Brain pericyte (primary cell): ENCODE measurements around the gene KSR2.
"Not testable (repeated sequence)": the region's sequence is repeated elsewhere in the genome, so short reads cannot be mapped to it uniquely, and the experiment has no call there.

Experiments
- DNase-seq: peaks from one replicate; pipeline ENCODE4 v3.0.0-alpha.2; 2012; ENCODE audit warnings: low read depth, low spot score

KSR2 gene

DNA sequence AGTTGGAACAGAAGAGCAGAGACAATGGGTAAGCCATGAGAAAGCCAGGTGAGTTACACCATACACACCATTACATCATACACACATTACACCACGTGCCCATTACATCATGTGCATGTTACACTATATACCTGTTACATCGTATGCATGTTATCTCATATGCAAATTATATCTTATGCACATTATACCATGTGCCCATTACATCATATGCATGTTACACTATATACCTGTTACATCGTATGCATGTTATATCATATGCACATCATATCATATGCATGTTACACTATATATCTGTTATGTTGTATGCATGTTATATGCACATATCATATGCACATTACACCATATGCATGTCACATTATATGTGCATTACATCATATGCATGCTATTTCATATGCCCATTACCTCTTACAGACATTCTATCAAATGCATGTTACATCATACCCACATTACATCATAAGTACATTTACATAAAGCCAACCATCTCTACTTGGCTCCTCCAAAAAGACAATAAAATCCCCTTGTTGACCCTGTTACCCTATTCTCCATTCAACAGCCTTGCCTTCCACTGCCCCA, 207.2 kb downstream of the KSR2 start:
- no peak for DNase-seq

DNA sequence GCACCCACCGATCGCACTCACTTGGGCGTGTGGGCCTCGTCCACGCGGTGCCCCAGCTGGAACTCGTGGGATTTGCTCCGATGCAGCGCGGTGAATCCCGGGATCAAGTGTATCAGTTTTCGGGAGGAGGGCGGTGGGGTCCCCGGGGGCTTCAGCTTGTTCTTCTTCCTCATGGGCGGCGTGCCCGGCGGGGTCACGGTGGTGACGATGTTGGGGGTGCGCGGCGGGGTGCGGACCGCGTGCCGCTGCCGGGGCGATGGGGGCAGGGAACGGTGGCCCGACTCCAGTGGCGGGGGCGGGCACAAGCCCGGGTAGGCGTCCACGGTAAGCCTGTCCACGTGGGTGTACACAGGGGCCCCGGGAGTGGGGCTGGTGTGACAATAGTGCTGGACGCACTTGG, 207.8 kb downstream of the KSR2 start:
- no peak for DNase-seq

DNA sequence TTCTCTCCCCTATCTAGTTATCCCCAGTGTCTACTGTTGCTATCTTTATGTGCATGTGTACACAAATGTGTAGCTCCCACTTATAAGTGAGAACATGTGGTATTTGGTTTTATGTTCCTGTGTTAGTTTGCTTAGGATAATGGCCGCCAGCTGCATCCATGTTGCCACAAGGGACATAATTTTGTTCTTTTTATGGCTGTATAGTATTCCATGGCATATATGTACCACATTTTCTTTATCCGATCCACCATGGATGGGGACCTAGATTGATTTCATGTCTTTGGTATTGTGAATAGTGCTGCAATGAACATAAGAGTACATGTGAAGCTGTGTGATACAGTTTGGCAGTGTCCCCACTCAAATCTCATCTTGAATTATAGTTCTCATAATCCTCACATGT, 218.1 kb downstream of the KSR2 start:
- no peak for DNase-seq

DNA sequence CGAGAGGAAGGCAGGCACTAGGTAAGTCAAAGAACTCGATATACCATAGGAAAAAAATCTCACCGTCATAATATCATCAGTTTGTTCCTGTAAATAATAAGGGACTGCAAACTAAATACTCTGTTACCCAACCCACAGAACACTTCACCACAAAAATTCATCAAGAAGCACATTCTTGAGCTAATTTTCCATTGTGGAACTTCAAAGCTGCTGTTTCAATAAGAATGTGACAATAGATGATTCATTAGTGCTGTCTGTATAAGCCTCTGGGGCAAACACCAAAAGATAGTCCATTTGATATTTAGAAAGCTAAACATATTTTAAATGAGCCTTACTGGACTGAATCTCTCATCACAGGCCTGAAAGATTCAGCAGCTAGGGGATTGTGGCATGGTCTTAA, 219.4 kb downstream of the KSR2 start:
- no peak for DNase-seq

DNA sequence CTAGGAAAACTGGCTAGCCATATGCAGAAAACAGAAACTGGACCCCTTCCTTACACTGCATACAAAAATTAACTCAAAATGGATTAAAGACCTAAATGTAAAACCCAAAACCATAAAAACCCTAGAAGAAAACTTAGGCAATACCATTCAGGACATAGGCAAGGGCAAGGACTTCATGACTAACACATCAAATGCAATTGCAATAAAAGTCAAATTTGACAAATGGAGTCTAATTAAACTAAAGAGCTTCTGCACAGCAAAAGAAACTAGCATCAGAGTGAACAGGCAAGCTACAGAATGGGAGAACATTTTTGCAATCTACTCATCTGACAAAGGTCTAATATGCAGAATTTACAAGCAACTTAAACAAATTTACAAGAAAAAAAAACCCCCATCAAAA, 222.4 kb downstream of the KSR2 start:
- not testable (repeated sequence) for DNase-seq

DNA sequence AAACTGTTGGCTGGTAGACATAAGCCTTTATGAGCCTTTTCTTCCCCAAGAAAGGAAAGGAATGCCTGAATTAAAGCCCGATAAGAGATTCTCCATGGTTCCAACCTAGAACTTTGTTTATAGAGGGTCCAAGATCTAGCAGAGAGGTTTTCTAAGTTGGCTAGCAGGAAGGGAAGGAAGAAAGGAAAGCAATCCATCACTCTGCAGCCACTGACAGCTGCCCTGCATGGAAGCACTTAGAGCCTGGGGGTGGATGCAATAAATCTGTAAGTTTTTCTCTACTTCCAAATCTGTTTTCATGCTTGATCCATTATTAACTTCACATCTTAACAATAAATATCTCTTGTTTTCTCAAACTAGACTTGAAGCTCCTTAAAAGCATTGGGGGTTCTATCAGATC, 224.4 kb downstream of the KSR2 start:
- DNase-seq: no peak

DNA sequence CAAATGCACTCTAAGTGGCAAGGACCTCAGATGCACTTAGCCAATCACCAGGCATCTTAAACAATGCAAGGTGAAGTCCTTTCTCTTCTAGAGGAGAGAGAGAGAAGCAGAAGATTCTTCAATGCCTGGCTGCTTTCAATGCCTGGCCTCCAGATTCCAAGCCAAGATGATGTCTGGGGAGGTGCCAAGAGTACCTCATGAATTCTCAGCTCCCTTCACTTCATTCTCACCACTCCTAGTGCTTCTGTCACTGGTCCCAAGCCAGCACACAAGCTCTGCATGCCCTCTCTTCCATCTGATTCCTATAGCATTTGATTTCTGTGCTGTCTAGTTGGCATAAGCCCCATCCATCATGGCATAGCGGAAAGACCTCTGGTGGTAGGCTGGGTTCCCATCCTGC, 225.0 kb downstream of the KSR2 start:
- no peak for DNase-seq

DNA sequence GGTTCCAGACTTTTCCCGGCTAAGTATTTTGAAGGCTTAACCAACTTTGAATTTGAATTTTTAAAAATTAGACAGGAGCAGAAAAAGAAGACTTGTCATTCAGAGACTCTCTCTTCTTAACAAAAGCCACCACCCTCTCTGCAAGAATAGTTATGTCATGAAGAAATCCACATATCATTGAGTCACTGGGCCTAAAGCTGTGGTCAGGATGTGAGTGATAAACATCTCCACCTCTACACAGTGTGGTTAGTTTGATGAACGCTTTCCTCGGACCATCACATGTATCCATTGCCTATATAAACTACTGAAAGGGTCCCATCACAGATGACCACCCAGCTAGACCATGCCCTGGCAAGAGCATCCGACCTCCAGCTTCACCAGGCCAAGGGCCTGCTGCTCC, 226.1 kb downstream of the KSR2 start:
- DNase-seq: no peak

DNA sequence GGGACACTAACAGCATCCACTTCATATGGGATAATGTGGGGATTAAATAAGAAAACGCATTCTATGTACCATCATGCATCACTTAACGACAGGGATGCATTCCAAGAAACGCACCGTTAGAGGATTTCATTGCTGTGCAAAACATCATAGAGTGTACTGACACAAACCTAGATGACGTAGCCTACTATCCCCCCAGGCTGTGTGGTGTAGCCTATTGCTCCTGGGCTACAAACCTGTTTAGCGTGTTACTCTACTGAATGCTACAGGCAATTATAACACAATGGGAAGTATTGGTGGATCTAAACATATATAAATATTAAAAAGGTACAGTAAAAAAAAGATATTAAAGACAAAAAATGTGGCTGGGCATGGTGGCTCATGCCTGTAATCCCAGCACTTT, 230.6 kb downstream of the KSR2 start:
- no peak for DNase-seq

DNA sequence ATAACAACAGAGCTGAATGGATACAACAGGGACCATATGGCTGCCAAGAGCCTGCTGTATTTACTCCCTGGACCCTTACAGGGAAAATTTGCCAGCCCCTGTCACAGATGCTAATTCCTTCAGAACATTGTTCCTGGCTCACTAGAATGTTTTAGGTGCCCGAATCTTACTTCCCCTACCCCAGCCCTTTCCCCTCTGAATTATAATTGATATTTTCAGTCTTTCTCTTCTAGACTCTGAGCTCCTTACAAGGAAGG, 235.3 kb downstream of the KSR2 start:
- DNase-seq: no peak

DNA sequence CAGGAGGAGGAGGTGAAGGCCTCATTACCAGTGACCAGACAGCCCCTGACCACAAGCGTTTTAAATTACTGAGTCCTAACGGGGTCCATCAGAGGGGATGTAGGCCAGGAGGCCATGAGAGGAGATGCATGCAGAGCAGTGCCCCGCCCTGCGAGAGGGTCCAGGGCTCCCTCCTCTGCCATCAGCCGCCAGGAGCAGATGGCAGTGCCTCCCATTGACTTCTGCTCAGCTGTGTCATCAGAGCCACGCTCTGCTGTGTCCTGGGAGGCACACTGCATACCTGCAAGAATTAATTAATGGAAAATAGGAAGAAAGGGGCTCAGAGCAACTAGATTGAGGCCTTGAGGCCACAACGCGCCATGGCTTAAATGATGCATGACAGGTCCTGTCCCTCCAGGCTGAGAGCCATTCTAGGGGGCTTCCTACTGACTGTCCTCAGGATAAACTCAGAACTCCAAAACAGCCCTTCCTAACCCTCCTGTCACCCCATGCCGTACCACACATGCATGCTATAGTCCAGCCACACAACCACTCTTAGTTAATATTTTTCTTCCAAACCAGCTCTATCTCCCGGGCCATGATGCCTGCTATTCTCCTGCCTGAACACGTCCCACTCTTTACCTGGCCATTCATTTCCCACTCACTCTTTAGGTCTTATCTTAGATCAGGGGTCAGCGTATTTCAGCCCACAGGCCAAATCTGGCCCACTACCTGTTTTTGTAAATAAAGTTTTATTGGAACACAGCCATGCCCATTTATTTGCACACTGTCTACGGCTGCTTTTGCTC, 235.8 kb downstream of the KSR2 start:
- no peak for DNase-seq

DNA sequence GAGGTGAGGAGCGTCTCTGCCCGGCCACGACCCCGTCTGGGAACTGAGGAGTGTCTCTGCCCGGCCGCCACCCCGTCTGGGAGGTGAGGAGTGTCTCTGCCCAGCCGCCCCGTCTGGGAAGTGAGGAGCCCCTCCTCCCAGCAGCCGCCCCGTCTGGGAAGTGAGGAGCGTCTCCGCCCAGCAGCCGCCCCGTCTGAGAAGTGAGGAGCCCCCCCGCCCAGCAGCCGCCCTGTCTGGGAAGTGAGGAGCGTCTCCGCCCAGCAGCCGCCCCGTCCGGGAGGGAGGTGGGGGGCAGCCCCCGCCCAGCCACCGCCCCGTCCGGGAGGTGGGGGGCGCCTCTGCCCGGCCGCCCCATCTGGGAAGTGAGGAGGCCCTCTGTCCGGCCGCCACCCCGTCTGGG, 237.7 kb downstream of the KSR2 start:
- not testable (repeated sequence) for DNase-seq

DNA sequence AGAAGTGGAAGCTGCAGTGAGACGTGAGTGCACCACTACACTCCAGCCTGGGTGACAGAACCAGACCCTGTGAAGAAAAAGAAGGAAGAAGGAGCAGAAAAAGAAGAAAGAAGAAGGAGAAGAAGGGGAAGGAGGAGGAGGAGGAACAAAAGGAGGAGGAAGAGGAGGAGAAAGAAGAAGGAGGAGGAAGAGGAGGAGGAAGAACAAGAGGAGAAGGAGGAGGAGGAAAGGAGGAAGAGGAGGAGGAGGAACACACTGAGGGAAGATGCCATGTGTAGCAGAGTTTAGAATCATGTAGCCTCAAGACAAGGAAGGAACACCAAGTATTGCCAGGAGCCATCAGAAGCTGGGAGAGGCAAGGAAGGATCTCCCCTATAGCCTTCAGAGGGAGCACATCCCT, 241.5 kb downstream of the KSR2 start:
- no peak for DNase-seq

DNA sequence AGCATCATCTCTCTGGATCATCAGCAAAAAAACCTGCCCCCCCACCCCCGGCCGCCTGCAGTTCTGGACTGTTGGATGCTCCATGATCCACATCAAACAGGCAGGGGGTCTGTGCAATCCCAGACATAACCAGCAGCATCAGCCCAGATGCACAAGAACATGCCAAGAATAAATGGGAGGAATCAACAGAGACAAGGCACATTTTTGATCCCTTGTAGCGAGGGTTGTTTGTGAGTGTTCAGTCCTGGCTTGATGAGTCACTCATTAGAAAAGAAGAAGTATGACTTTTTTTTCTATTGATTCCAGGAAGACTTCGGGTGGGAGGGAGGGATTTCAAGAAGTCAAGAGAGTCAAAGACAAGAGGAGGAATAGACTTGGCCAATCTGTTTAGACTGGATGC, 244.2 kb downstream of the KSR2 start:
- no peak for DNase-seq

DNA sequence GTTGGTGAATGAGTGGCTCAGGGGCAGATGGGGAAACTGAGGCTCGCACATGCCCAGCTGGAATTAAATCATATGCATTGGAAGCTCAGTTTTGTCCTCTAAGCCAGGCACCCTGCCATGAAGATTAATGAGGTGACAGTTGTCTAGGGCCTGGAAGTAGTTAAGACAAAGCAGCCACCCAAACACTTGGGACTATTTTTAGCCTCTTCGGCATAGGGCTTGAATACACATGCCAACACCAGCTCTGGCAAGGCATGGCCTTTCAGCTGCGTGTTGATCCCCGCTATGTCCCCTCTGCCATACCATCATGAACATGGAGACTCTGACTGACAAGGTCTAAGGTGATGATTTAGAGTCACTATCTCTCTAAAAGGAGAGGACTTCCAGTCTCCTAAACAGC, 250.2 kb downstream of the KSR2 start:
- no peak for DNase-seq

DNA sequence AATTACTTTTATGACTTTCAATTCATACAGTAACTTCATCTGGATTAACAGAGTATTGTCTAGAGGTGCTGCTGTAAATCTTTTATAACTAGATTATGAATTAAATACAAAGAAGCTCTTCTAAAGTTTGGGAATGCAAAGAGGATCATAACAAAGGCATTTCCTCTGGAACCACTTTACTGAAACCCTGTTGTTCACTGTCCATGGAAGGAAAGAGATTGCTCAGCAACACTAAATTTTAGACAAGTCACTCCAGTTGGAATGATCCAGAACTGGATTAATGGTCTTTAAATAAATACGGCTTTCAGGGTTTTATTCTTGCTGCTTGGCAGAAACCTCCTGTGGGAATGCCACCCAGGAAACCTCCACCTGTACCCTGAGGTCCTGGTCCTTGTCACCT, 250.6 kb downstream of the KSR2 start:
- DNase-seq: no peak

DNA sequence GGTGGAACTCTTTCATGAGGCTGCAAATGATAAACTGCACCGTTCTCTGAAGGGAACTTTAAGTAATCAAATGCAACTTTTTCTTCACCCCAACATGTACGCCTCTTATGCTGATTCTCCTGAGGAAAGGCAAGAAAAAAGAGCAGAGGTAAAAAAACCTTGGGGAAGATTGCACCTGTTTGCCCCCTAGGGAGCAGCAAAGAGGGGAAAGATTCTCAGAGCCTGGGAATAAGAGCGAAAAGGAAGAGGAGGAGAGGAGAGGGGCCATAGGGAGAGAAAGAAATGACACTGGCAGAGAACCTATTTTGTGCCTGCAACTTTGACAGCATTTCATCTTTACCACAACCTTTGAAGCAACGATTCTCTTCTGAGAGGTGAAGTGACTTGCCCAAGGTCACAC, 254.6 kb downstream of the KSR2 start:
- no peak for DNase-seq

DNA sequence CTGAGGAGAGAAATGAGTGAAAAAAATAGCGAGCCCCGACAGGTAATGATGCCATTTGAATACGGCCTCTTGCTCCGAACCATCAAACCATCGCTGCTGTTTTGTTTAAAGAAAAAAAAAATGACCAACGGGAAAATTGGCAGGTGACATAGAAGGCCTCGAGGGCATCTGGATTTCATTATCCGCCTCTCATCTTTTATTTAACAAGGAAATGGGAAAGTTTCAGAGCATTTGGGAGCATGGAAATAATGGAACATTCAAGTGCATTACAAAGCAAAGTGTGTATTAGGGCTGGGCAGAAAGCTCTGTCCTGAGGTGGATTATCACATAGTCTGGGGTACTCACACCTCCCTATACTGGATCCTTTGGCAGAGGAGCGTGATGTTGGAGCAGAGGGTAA, 258.7 kb downstream of the KSR2 start:
- no peak for DNase-seq

DNA sequence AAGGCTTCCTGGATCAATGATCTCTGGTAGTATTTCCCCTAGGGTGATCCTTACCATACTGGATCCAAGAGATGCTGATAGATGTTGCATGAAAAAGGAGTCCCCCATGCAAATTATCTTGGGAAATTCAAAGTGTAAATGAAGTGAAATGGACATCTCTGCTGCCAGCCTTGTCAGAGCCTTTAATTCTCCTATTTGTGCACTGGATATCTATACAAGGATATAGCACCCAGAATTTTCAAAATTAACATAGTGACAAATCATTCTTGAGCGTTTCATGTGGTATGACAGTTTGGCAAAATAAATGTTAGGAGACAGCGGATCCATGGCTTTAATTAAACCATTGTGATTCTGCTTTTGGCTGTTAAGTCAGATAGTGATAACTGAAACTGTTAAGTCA, 260.9 kb downstream of the KSR2 start:
- no peak for DNase-seq

DNA sequence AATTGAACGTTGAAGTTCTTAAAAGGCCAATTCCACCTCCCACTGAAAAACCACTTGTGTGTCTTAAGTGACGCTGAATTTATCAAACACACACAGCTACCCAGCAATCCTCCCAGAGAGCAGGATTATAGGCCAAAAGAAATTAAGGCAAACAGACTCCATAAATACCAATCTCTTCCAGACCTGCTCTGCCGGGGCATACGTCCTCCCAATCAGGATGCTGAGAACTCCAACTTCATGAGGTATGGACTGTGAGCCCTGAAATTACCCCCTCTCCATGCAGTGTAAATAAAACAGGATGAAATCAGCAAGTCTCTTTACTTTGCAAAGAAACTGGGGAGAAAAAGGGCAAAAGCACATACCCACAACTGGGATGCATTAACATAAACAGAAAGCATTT, 265.2 kb downstream of the KSR2 start:
- no peak for DNase-seq

DNA sequence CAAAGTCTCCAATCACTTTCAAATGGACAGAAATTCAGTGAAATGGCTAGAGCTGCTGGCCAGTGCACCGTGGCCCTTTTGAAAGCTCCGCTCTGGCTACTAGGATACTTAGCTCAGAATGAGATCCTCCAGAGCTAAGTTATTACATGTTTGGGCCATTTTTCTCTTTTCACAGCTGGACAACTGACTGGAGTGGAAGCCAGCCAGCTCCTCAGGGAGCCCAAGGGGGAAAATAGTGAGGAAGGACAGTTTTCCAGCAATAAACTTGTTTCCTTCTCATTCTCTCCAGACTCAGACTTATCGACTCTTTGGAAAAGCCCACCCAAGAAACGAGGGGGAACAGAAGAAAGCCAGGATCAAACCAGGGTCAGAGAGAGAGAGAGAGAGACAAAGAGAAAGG, 266.0 kb downstream of the KSR2 start:
- DNase-seq: no peak

DNA sequence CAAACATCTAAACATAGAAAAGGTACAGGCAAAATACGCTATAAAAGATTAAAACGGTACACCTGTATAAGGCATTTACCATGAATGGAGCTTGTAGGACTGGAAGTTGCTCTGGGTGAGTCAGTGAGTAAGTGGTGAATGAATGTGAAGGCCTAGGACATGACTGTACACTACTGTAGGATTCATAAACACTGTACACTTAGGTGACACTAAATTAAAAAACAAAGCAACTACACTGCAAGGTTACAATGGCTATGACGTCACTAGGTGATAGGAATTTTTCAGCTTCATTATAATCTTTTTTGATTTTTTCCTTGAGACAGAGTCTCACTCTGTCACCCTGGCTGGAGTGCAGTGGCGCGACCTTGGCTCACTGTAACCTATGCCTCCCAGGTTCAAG, 269.2 kb downstream of the KSR2 start:
- DNase-seq: no peak

DNA sequence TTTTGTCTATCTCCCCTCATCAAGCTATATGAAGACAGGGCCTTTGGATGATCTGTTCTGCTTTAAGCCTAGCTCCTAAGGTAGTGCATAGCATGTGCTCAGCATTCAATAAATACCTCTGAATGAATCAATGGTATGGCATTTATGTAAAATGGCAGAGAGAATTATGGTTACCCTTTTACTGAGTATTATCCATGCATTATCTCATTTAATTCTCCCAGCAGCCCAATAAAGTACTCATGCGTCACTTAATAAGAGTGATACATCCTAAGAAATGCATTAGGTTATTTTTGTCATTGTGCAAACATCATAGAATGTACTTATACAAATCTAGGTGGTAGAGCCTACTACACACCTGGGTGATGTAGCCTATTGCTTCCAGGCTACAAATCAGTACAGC, 269.7 kb downstream of the KSR2 start:
- DNase-seq: no peak

DNA sequence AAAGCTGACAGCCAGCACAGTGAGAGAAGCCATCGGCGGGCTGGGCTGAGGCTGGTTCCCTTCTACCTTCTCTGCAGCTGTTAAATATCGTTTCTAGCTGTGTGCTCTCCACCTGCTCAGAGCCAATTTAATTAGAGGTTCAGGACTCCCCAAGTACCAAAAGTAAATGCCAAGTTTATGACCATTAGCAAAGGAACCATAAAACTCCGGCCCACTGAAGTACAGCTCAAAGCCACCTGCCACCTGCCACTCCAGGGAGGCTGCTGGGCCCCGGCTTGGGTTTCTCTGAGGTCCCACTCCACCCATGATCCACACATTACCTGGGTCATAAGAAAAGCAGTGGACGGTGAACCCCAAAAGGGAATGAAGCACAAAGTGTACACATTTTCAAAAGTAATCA, 272.8 kb downstream of the KSR2 start:
- DNase-seq: no peak
